Loucy (cell line): Measurements from ENCODE around the gene PRR36.

ENCODE experiments used
- EZH2phosphoT487 ChIP-seq: fragments of 200-600 bp; IDR thresholded peaks from 2 replicates; pipeline ENCODE4 v1.6.1; 2018; ENCODE audit warnings: antibody characterized with exemption, mild to moderate bottlenecking, moderate library complexity, borderline replicate concordance
- TF ChIP-seq, protein P1 (sequence below): fragments of 200-600 bp; sonication (generic); conservative IDR thresholded peaks from 2 replicates; pipeline ENCODE4 v1.5.1; 2014; ENCODE audit warnings: mild to moderate bottlenecking, antibody characterized with exemption, low read length

DNA sequence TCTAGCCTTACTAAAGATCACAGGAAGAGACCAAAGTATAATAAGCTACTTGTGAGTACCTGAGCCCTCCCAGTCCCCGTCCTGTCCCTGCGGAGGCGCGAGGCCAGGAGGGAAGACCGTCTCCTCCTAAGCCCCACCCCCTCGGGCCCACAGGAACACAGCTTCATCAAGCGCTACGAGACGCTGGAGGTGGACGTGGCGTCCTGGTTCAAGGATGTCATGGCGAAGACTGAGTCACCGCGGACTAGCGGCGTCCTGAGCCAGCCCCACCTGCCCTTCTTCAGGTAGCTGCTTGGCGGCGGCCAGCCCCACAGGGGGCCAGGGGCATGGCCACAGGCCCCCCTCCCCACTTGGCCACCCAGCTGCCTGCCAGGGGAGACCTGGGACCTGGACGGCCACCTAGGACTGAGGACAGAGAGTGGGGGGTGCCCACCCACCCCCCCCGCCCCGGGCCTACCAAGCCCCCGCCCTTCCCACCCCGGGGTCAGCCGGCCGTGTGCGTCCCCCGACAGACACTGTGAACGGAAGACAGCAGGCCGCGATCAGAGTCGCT, 38.0 kb upstream of the PRR36 start:
- TF ChIP-seq, protein P1, sequence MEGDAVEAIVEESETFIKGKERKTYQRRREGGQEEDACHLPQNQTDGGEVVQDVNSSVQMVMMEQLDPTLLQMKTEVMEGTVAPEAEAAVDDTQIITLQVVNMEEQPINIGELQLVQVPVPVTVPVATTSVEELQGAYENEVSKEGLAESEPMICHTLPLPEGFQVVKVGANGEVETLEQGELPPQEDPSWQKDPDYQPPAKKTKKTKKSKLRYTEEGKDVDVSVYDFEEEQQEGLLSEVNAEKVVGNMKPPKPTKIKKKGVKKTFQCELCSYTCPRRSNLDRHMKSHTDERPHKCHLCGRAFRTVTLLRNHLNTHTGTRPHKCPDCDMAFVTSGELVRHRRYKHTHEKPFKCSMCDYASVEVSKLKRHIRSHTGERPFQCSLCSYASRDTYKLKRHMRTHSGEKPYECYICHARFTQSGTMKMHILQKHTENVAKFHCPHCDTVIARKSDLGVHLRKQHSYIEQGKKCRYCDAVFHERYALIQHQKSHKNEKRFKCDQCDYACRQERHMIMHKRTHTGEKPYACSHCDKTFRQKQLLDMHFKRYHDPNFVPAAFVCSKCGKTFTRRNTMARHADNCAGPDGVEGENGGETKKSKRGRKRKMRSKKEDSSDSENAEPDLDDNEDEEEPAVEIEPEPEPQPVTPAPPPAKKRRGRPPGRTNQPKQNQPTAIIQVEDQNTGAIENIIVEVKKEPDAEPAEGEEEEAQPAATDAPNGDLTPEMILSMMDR = no peak
- TF ChIP-seq EZH2phosphoT487 = no peak
